Activated CD4-positive, alpha-beta T cell treated with anti-CD3 and anti-CD28 coated beads, Interleukin-2, amount 10 ng/mL, durations not matched to agents 7 days and 5 days (primary cell): Measurements from ENCODE around the gene ALMS1. TPM values are rescaled to one million over a fixed set of nuclear protein-coding genes. Genes with fewer than 3 reads are reported as not detected.
"Not testable (repeated sequence)": the region's sequence is repeated elsewhere in the genome, so short reads cannot be mapped to it uniquely, and the experiment has no call there.

ENCODE experiments used
- CTCF ChIA-PET: fragments of 350-600 bp; sonication (Branson Sonifier 250); formaldehyde crosslinking; loops from one replicate; lab custom pipeline; 2021; ENCODE audit warnings: antibody characterized with exemption; lab: Charles Lee
- POLR2A ChIA-PET: fragments of 350-600 bp; sonication (Branson Sonifier 250); formaldehyde crosslinking; loops from one replicate; lab custom pipeline; 2021; ENCODE audit warnings: antibody characterized with exemption; lab: Charles Lee
- DNase-seq: peaks from one replicate; pipeline ENCODE4 v3.0.0-alpha.2; 2020
- H3K27ac Mint-ChIP-seq: one replicate; pipeline ENCODE4 v1.8.0; 2021; ENCODE audit warnings: mild to moderate bottlenecking, moderate library complexity, mixed read lengths
- H3K27me3 Mint-ChIP-seq: one replicate; pipeline ENCODE4 v1.8.0; 2021; ENCODE audit warnings: mixed read lengths
- H3K36me3 Mint-ChIP-seq: one replicate; pipeline ENCODE4 v1.8.0; 2021; ENCODE audit warnings: low read depth, mixed read lengths
- H3K4me1 Mint-ChIP-seq: one replicate; pipeline ENCODE4 v1.8.0; 2021; ENCODE audit warnings: mixed read lengths
- H3K4me3 Mint-ChIP-seq: one replicate; pipeline ENCODE4 v1.8.0; 2021; ENCODE audit warnings: mild to moderate bottlenecking, moderate library complexity, mixed read lengths
- H3K9me3 Mint-ChIP-seq: one replicate; pipeline ENCODE4 v1.8.0; 2021; ENCODE audit warnings: mixed read lengths
- total RNA-seq, 2 experiments: library from RNA; stranded (reverse); gene quantifications; one replicate each; pipeline ENCODE4 v1.2.3, GENCODE V29; 2021

The ALMS1 gene
- total RNA-seq, 2 experiments from 2014 or later = 20.6 to 25.1 TPM

GRCh38 chr2:73564986-73565385 is 179.3 kb downstream of the ALMS1 start:
- Mint-ChIP-seq H3K27me3 (no peaks in the 10 kb centered on the region), H3K36me3 (peaks cover 5% of the 10 kb centered on the region), H3K4me1 (no peaks in the 10 kb centered on the region), H3K9me3 (no peaks in the 10 kb centered on the region), H3K27ac (no peak overlapping the region), H3K4me3 (no peak overlapping the region)
- ChIA-PET POLR2A (no interaction called here), CTCF (no interaction called here)
- no peak for DNase-seq

GRCh38 chr2:73566288-73566878 is 180.7 kb downstream of the ALMS1 start:
- ChIA-PET CTCF (no interaction called here), POLR2A (no interaction called here)
- DNase-seq = no peak
- Mint-ChIP-seq H3K4me3 (no peak overlapping the region), H3K27me3 (no peaks in the 10 kb centered on the region), H3K4me1 (no peaks in the 10 kb centered on the region), H3K9me3 (no peaks in the 10 kb centered on the region), H3K27ac (no peak overlapping the region), H3K36me3 (no peaks in the 10 kb centered on the region)

DNA sequence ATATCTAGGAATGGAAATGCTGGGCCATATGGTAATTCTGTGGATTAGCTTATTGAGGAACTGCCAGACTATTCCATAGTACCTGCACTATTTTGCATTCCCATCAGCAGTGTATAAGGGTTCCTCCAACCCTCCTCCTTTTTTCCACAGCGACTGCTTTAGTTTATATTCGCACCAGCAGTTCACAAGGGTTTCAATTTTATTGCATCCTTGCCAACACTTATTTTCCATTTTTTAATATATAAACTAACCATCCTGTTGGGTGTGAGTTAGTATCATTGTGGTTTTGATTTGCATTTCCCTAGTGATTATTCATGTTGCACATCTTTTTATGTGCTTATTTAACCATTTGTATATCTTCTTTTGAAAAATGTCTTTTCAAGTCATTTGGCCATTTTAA is 189.6 kb downstream of the ALMS1 start:
- Mint-ChIP-seq H3K36me3 (peaks cover 17% of the 10 kb centered on the region), H3K9me3 (peaks cover 8% of the 10 kb centered on the region), H3K27me3 (no peaks in the 10 kb centered on the region), H3K27ac (no peak overlapping the region), H3K4me3 (no peak overlapping the region), H3K4me1 (no peaks in the 10 kb centered on the region)
- DNase-seq = no peak
- POLR2A ChIA-PET = no interaction called here
- CTCF ChIA-PET = no interaction called here

GRCh38 chr2:73582364-73582763 is 196.7 kb downstream of the ALMS1 start:
- Mint-ChIP-seq H3K27me3 (no peaks in the 10 kb centered on the region), H3K27ac (no peak overlapping the region), H3K9me3 (peaks cover 19% of the 10 kb centered on the region)

GRCh38 chr2:73588177-73588576 is 202.5 kb downstream of the ALMS1 start:
- ChIA-PET CTCF (interaction anchor here (0.7 kb wide), 1 partner anchor 85 kb away, joined by 3 read pairs; no protein-coding TSS in a partner anchor), POLR2A (no interaction called here)
- no peak overlapping the region for H3K27ac Mint-ChIP-seq
- peaks cover 4% of the 10 kb centered on the region for H3K4me1 Mint-ChIP-seq
- DNase-seq = no peak
- H3K9me3 Mint-ChIP-seq = peaks cover 7% of the 10 kb centered on the region
- no peak overlapping the region for H3K4me3 Mint-ChIP-seq
- H3K36me3 Mint-ChIP-seq = peaks cover 11% of the 10 kb centered on the region
- no peaks in the 10 kb centered on the region for H3K27me3 Mint-ChIP-seq

More at GRCh38 chr2:73582364-73582763, 196.7 kb downstream of the ALMS1 start:
- Mint-ChIP-seq H3K4me3 (no peak overlapping the region), H3K4me1 (no peaks in the 10 kb centered on the region), H3K36me3 (peaks cover 25% of the 10 kb centered on the region)
- ChIA-PET POLR2A (no interaction called here), CTCF (interaction anchor here (0.6 kb wide), 1 partner anchor 32 kb away, joined by 4 read pairs; no protein-coding TSS in a partner anchor)
- DNase-seq = no peak

DNA sequence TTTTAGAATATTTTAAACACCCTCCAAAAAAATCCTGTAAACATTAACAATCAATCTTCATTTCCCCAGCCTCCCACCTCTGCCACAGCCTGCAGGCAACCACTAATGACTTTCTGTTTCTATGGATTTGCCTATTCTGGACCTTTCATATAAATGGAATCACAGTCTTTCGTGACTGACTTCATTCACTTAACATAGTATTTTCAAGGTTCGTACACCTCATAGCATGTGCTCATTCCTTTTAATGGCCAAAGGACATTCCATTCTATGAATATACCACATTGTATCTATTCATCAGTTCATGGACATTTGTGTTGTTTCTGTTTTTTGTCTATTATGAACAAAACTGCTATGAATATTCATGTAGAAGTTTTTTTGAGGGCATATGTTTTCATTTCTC is 208.0 kb downstream of the ALMS1 start:
- no peaks in the 10 kb centered on the region for H3K4me1 Mint-ChIP-seq
- no peak overlapping the region for H3K27ac Mint-ChIP-seq
- no peak for DNase-seq
- CTCF ChIA-PET = no interaction called here
- H3K27me3 Mint-ChIP-seq = no peaks in the 10 kb centered on the region
- H3K36me3 Mint-ChIP-seq = peaks cover 3% of the 10 kb centered on the region
- POLR2A ChIA-PET = no interaction called here
- H3K9me3 Mint-ChIP-seq = no peaks in the 10 kb centered on the region
- H3K4me3 Mint-ChIP-seq = no peak overlapping the region

DNA sequence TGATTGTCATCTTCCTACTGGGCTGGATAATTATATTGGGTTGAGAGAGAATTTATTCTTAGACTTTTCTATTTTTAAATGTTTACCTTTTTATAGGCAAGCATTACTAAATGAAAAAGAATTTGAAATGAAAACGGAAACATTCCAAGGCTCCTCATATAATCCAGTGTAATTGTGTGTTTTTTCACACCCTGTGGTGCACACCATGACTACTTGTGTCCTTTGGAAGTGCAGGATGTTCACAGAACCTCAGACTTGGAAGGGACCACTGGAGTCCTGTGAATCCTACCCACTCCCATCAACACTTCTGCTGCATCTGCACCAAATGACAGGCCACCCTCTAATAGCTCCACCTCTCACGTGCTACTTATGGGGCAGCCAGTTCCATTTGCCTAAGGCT is 208.6 kb downstream of the ALMS1 start:
- no peak for DNase-seq
- CTCF ChIA-PET = interaction anchor here (0.6 kb wide), 1 partner anchor 493 kb away, joined by 6 read pairs; no protein-coding TSS in a partner anchor
- H3K4me1 Mint-ChIP-seq = no peaks in the 10 kb centered on the region
- POLR2A ChIA-PET = no interaction called here
- H3K36me3 Mint-ChIP-seq = peaks cover 3% of the 10 kb centered on the region
- no peaks in the 10 kb centered on the region for H3K27me3 Mint-ChIP-seq
- H3K9me3 Mint-ChIP-seq = no peaks in the 10 kb centered on the region
- no peak overlapping the region for H3K4me3 Mint-ChIP-seq
- H3K27ac Mint-ChIP-seq = no peak overlapping the region

DNA sequence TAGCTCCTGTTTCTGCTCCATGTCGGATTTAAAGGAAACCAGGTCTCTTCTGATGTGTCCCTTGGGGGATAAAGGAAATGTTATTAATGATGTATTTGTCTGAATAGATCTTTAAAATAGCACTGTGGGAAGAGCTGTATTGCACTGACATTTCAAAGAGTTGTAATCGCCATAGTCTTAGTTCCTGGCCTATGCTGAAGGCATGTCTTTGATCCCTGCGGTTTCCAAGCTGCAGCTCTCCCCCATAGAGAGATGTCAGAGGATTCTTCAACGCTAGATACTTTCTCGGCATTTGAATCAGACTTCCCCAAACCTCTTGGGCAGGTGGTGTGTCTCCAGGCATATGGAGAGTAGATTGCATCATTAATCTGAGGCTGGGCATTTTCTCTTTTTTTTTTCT is 216.1 kb downstream of the ALMS1 start:
- POLR2A ChIA-PET = no interaction called here
- Mint-ChIP-seq H3K27ac (no peak overlapping the region), H3K4me3 (no peak overlapping the region), H3K4me1 (peaks cover 2% of the 10 kb centered on the region), H3K36me3 (peaks cover 4% of the 10 kb centered on the region), H3K27me3 (no peaks in the 10 kb centered on the region), H3K9me3 (no peaks in the 10 kb centered on the region)
- DNase-seq = no peak
- CTCF ChIA-PET = no interaction called here

DNA sequence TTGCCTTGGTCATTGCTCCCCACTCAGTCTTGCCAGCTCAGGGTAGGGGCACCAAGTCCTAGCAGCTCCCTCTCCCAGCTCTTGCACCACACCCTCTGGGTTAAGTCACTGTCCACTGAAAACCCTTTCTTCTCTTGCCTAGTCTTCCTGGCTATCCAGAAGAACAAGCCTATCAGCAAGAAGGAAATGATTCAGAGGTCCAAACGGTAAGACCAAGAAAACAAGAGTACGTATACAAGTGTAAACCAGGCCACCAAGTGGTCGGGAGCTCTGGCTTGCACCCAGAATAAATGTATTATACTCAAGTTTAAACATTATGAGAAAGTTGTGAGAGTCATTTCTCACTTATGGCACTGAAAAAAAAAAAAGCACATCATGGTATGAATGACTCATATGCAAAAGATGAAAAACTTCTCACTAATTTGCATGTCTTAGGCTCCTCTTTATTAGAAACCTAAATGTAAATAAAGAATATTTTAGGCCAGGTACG is 217.5 kb downstream of the ALMS1 start:
- H3K27ac Mint-ChIP-seq, H3K4me1 Mint-ChIP-seq, H3K9me3 Mint-ChIP-seq, H3K4me3 Mint-ChIP-seq, H3K27me3 Mint-ChIP-seq, POLR2A ChIA-PET, CTCF ChIA-PET, DNase-seq, H3K36me3 Mint-ChIP-seq: not testable (repeated sequence)

GRCh38 chr2:73604589-73604988 is 219.0 kb downstream of the ALMS1 start:
- H3K4me1 Mint-ChIP-seq, POLR2A ChIA-PET, H3K27me3 Mint-ChIP-seq, H3K4me3 Mint-ChIP-seq, H3K27ac Mint-ChIP-seq, H3K36me3 Mint-ChIP-seq, CTCF ChIA-PET, H3K9me3 Mint-ChIP-seq, DNase-seq: not testable (repeated sequence)

DNA sequence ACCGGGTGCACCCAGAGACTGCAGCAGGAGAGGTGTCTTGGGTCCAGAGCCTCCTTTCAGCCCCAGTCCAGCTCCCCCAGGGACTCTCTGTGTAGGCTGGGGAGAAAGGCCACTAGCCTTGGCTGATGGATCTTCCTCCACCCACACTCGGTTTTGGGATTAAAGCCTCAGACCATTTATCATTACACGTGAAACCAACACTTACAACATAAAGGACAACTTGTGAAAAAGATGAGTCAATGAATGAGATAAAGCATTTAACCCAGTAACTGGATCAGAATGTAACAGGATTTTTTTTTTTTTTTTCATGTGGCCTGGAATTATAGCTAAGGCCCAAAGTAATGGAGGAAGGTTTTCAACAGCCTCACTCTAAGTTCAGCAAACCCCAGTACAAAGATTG is 224.5 kb downstream of the ALMS1 start:
- Mint-ChIP-seq H3K9me3 (no peaks in the 10 kb centered on the region), H3K4me3 (no peak overlapping the region), H3K4me1 (peaks cover 6% of the 10 kb centered on the region), H3K27me3 (no peaks in the 10 kb centered on the region), H3K27ac (no peak overlapping the region), H3K36me3 (no peaks in the 10 kb centered on the region)
- ChIA-PET CTCF (no interaction called here), POLR2A (no interaction called here)
- no peak for DNase-seq

GRCh38 chr2:73611193-73611592 is 225.6 kb downstream of the ALMS1 start:
- peaks cover 6% of the 10 kb centered on the region for H3K4me1 Mint-ChIP-seq
- no peaks in the 10 kb centered on the region for H3K27me3 Mint-ChIP-seq
- H3K4me3 Mint-ChIP-seq = no peak overlapping the region
- H3K27ac Mint-ChIP-seq = no peak overlapping the region
- no peaks in the 10 kb centered on the region for H3K36me3 Mint-ChIP-seq
- POLR2A ChIA-PET = no interaction called here
- CTCF ChIA-PET = no interaction called here
- DNase-seq = no peak
- H3K9me3 Mint-ChIP-seq = no peaks in the 10 kb centered on the region

DNA sequence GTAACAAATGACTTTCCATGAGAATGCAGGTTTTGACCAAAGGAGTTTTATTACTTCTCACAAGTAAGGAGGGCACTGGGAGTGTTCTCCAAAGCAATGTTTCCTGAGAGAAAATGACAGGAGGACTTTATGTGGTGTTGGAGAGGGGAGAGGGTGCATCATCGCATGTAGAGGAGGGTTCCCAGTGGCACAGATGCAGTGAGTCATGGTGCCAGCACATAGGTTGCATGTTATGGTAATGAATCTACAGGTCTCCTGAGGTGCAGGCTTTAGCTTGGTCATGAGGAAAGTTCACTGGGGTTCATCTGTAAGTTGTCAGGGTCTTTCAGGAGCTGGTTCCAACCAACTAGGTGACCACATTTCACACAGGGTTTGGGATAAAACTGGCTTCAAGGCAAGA is 226.2 kb downstream of the ALMS1 start:
- ChIA-PET POLR2A (no interaction called here), CTCF (no interaction called here)
- no peak overlapping the region for H3K27ac Mint-ChIP-seq
- H3K36me3 Mint-ChIP-seq = no peaks in the 10 kb centered on the region
- no peak overlapping the region for H3K4me3 Mint-ChIP-seq
- H3K4me1 Mint-ChIP-seq = peaks cover 6% of the 10 kb centered on the region
- DNase-seq = no peak
- H3K27me3 Mint-ChIP-seq = no peaks in the 10 kb centered on the region
- no peaks in the 10 kb centered on the region for H3K9me3 Mint-ChIP-seq

DNA sequence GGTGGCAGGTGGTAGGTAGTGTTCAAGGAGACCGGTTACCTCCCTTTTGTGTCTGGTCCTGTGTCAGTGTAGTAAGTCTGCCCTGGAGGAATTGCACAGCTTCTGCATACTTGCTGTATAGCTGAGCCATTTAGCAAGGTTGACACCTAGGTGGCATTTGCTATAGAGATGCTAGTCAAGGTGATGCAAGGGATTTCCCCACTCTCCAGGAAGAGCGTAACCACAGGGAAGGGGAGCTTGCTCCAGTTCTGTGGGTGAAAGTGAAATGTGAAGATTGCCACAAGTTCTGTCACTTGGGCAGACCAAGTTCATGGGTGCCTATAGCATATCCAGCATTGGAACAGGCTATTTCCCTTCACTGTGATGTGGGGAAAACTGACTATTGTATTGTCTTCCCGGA is 228.5 kb downstream of the ALMS1 start:
- Mint-ChIP-seq H3K27me3 (no peaks in the 10 kb centered on the region), H3K4me1 (peaks cover 6% of the 10 kb centered on the region), H3K27ac (no peak overlapping the region), H3K36me3 (no peaks in the 10 kb centered on the region), H3K4me3 (no peak overlapping the region), H3K9me3 (no peaks in the 10 kb centered on the region)
- POLR2A ChIA-PET = no interaction called here
- CTCF ChIA-PET = interaction anchor here (0.5 kb wide), 1 partner anchor 32 kb away, joined by 4 read pairs; no protein-coding TSS in a partner anchor
- no peak for DNase-seq
